IPS-15b (cell line): ENCODE data around the gene TEC.

Experiments used
- H3K27me3 ChIP-seq: one replicate; pipeline ENCODE4 v1.6.1; 2013; ENCODE audit warnings: low read length; ENCODE audit not compliant: control insufficient read depth, insufficient read depth
- H3K36me3 ChIP-seq: one replicate; pipeline ENCODE4 v1.6.1; 2013; ENCODE audit warnings: low read length; ENCODE audit not compliant: control insufficient read depth, insufficient read depth
- H3K4me1 ChIP-seq: one replicate; pipeline ENCODE4 v1.6.1; 2013; ENCODE audit warnings: mild to moderate bottlenecking, low read length; ENCODE audit not compliant: control insufficient read depth, insufficient read depth
- H3K4me3 ChIP-seq: one replicate; pipeline ENCODE4 v1.5.1; 2013; ENCODE audit warnings: low read depth, low read length
- H3K9ac ChIP-seq: one replicate; pipeline ENCODE4 v1.6.1; 2013; ENCODE audit warnings: low read depth, mild to moderate bottlenecking, low read length
- H3K9me3 ChIP-seq: one replicate; pipeline ENCODE4 v1.6.1; 2013; ENCODE audit warnings: mild to moderate bottlenecking, low read length; ENCODE audit not compliant: control insufficient read depth, insufficient read depth

Gene TEC

DNA sequence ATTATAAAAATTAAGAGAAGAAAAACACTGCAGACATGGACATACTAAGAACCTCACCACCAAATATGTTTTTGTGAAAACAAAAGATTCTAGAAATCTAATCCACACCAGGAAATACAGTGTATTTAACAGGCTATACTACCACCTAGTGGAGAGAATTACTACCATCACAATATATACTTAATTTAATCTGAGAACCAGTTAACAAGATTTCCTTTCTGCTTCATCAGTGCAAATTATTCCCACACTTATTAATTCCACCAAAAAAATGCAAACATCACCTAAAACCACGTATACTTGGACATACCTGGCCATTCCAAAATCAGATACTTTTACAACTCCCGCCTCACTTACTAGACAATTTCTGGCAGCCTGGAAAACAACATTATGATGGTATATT, 128.6 kb downstream of the TEC start:
- no peaks in the 10 kb centered on the region for H3K36me3 ChIP-seq

DNA sequence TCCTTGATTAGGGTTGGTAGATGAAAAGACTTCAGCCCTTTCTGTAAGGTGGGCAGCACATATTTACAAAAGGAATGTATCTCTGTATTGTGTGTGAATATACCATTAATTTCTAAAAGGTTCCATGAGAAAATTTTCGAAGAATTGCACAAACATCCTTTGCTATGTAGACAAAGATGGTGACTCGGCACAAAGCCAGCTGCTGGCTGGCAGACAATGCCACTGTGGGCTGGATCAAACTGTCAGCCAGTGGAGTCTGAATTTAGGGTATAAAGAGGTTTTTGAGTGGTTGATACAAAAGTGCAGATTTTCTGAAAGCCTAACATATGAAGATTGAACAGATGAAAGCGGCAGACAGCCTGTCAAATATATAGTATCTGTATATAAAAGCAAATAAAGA, 129.9 kb downstream of the TEC start:
- H3K9ac ChIP-seq = no peak overlapping the region
- no peaks in the 10 kb centered on the region for H3K36me3 ChIP-seq
- H3K4me1 ChIP-seq = no peaks in the 10 kb centered on the region
- H3K27me3 ChIP-seq = no peaks in the 10 kb centered on the region
- H3K9me3 ChIP-seq = no peaks in the 10 kb centered on the region
- no peak overlapping the region for H3K4me3 ChIP-seq

More for the DNA sequence above, 128.6 kb downstream of the TEC start:
- Histone ChIP-seq H3K27me3 (no peaks in the 10 kb centered on the region), H3K9ac (no peak overlapping the region), H3K9me3 (no peaks in the 10 kb centered on the region), H3K4me1 (no peaks in the 10 kb centered on the region), H3K4me3 (no peak overlapping the region)

DNA sequence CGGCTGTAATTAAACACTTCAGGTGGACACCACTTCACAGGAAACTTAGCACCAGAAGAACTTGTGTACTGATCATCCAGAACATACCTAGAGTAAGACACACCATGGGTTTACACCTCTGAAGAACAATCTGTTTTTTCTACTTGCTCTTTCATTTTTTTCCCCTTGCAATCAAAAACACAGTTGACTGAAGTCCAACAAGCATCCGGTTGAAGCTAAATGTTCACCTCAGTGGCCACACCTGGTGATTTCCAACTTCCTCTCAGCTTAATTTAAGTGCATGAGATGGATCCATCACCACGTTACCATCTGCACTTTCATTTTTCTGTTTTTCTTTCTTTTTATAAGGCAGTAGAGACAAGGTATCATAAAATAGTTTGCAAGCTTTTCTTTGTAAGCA, 130.7 kb downstream of the TEC start:
- Histone ChIP-seq H3K36me3 (no peaks in the 10 kb centered on the region), H3K4me3 (no peak overlapping the region), H3K27me3 (no peaks in the 10 kb centered on the region), H3K9ac (no peak overlapping the region), H3K9me3 (no peaks in the 10 kb centered on the region), H3K4me1 (no peaks in the 10 kb centered on the region)

DNA sequence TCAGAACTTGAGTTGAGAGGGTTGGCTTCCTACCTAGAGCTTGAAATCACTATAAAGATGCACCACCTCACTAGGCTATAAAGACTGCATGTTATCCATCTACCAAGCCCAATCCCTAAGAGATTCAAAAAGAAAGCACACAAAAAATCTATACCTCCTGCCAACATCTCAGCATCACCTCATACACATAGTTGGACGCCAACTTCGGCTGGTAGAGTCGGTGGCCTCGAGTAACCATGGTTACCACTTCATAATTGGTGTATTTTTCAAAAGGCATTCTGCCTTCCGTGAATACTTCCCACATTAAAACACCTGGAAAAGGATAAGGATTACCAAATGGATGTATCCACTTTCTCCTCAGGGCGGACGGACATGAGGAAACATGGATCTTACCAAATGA, 131.1 kb downstream of the TEC start:
- no peaks in the 10 kb centered on the region for H3K4me1 ChIP-seq
- no peak overlapping the region for H3K9ac ChIP-seq
- no peaks in the 10 kb centered on the region for H3K9me3 ChIP-seq
- no peaks in the 10 kb centered on the region for H3K36me3 ChIP-seq
- H3K4me3 ChIP-seq = no peak overlapping the region
- H3K27me3 ChIP-seq = no peaks in the 10 kb centered on the region

DNA sequence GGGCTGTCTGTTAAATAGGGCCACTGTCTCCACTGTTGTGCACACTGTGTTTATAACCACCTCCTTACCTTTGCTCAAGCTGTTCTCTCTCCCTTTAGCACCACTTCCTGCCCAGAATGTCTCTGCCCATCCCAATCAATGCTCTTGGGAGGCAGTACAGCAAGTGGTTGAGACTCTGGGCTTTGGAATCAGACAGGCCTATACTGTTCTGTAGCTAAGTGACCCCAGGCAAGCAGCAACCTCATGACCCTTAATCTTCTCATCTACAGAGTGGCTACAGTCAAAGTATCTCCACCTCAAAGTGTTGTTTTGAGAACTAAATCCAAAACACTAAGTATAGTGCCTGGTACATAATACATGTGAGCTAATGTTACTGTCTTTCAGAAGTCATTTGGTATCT, 131.8 kb downstream of the TEC start:
- H3K4me1 ChIP-seq = no peaks in the 10 kb centered on the region
- no peaks in the 10 kb centered on the region for H3K9me3 ChIP-seq
- no peaks in the 10 kb centered on the region for H3K27me3 ChIP-seq
- H3K36me3 ChIP-seq = no peaks in the 10 kb centered on the region
- H3K4me3 ChIP-seq = no peak overlapping the region
- H3K9ac ChIP-seq = no peak overlapping the region

DNA sequence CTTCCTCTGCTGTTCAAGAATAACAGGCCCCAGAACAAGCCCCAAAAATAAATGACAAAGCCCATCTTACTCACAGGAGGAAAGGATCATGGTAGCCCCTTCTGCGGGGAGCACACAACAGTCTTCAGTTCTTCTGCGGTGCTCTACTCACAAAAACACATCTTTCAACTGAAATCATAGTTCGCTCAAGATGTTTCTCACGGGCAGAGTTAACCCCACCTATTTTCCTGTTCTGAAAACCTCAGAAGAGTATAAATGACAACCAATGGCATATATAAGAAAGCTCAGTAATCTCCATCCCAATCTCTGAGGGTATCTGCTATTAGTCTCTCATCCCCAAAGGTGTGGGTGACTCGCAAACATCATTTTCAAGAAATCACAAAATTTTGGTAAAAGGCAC, 135.6 kb downstream of the TEC start, which contains the start of gene TXK:
TSS of gene TXK (minus strand) at position 170 of the 400 bp plus-strand sequence. CDS start at position 90, 80 bp downstream.
- no peak within 1 kb of the TSS for H3K4me3 ChIP-seq
- H3K9ac ChIP-seq = no peak within 1 kb of the TSS
- H3K36me3 ChIP-seq = no peaks in the 10 kb centered on the region
- H3K27me3 ChIP-seq = no peaks in the 10 kb centered on the region
- peaks cover 3% of the 10 kb centered on the region for H3K4me1 ChIP-seq
- no peaks in the 10 kb centered on the region for H3K9me3 ChIP-seq

DNA sequence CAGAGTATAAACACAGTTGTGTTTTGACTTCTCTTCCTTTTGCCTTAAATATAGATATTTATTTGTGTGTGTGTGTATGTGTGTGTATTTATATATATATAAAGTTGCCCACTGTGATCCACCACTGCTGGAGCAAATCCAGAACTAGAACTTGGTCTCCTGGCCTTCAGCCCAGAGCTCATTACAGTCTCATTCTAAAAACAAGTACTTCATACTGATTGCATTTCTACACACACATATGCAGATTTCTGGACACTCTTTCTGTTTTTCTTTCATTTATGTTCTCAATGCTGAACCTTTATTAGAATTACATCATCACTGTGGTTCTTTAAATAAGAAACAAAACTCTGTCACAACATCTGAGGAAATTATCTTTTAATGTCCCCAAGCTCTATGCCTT, 136.0 kb downstream of the TEC start:
- Histone ChIP-seq H3K36me3 (no peaks in the 10 kb centered on the region), H3K9ac (no peak overlapping the region), H3K9me3 (no peaks in the 10 kb centered on the region), H3K27me3 (no peaks in the 10 kb centered on the region), H3K4me3 (no peak overlapping the region), H3K4me1 (peaks cover 3% of the 10 kb centered on the region)

DNA sequence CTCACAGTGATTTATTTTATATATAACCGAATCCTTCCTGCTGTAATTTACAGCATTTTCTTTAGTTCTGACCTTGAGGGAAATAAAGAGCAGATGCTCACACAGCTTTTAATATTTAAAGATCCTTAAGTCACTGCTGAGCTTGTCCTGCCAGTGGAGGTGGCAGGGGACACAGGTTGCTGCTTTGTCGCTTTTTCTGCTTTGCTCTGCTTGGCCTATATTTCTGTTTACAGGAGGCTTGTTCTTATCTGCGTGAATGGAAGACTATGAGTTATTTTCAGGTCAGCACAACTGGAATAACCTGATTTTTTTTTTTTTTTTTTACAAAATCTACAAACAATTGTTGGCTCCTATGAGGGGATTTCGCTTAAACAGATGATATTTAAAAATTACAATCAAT, 137.9 kb downstream of the TEC start:
- Histone ChIP-seq H3K27me3 (no peaks in the 10 kb centered on the region), H3K36me3 (no peaks in the 10 kb centered on the region), H3K9me3 (no peaks in the 10 kb centered on the region), H3K4me1 (peaks cover 11% of the 10 kb centered on the region), H3K9ac (no peak overlapping the region), H3K4me3 (no peak overlapping the region)

DNA sequence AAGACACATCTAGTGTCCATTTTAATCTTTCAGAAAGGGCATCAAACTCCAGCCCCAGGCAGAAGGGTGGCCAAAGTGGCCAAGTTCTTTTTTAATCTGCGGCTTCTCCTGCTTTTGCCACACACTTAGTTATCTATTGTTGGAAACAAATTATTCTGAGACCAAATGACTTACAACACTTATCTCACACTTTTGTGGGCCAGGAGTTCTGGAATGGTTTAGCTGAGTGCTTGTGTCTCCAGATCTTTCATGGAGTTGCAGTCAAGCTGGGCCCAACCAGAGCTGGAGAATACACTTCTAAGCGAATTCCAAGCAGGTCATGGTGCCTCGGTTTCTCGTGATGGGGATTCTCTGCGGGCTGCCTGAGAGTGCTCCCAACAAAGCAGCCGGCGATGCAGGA, 139.5 kb downstream of the TEC start:
- Histone ChIP-seq H3K4me1 (peaks cover 11% of the 10 kb centered on the region), H3K27me3 (no peaks in the 10 kb centered on the region), H3K9me3 (no peaks in the 10 kb centered on the region), H3K9ac (no peak overlapping the region), H3K36me3 (no peaks in the 10 kb centered on the region), H3K4me3 (no peak overlapping the region)

DNA sequence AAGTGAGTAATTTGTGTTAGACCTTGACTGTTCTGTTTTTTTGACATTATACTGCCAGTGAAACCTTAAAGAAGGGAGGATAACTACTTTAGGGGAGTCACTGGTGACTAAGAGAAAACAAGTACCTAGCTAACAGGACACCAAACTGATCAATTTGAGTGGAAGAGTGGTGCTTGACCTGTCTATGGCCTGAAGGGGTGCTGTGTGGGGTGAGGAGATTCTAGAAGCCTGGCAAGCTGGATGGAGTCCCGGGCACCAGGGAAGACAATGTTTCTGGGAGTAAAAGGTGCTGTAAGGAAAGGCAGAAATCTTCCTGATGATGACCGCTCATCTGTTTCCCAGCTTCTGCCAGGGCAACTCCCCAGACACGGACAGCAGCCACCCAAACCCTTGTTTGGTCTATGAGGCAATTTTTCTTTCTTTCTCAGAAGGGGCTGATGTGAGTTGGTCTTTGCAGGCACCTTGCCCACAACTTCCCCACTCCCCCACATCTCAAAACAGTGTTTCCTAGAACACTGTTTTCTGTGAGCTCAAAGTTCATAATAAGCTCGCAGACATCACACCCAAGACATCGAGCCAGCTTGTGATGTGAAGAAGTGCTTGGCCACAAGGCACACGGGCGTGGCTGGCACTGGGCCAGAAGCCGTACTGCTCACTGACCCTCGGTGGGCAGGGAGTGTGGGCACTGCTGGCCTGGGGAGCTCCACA, 140.2 kb downstream of the TEC start:
- no peaks in the 10 kb centered on the region for H3K9me3 ChIP-seq
- no peak overlapping the region for H3K9ac ChIP-seq
- H3K4me3 ChIP-seq = no peak overlapping the region
- peaks cover 11% of the 10 kb centered on the region for H3K4me1 ChIP-seq
- H3K27me3 ChIP-seq = no peaks in the 10 kb centered on the region
- H3K36me3 ChIP-seq = no peaks in the 10 kb centered on the region

DNA sequence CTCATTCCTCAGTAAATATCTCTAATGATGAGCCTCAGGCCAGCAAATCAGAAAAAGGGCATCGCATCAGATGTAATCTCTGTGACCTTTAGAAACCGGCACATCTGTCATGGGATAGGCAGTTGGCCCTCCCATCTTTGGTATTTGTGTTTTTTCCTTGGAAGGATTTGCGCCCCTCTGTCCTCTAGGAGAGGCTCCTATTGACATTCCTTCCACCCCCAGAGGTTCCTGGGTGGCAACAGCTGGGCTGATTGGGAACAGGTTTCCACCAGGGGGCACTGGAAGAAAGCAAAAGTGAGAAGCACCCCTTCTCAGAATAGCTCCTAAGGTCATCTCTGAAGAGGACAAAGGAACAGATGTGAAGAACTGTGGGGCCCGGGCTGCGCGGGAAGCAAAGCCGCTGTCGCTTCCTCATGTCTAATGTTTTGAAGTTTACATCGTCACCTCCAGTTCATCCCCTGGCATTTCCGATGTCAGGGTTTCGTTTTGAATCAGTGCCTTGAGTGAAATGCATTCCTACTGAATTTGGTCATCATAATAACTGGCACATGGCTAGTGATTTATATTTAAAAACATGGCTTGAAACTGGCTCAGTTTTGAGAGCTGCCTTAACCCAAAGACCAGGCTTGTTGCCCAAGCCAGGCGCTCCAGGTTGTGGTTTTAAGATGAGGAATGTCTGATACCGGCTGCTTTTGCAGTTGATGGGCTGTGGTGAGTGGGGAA, 141.8 kb downstream of the TEC start:
- Histone ChIP-seq H3K4me1 (peaks cover 11% of the 10 kb centered on the region), H3K4me3 (peak overlapping the region; percentile 30)

DNA sequence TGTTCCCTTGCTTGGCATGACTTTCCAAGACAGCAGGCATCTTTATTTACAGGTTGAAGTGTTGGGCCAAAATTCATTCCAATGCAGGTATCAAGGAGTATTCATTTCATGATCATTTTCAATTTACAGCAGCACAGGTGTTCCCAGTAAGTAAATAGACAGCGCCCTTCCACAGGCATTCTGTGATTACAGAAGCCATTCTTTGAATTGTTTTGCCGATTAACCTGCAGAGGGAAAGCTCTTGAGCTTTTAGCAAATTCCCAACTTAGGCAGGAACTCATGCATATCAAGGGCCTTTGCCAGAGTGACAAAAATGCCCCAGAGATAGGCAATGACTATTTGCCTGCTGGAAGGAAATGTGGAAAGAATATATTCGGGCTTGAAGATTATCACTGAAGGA, 142.4 kb downstream of the TEC start:
- Histone ChIP-seq H3K36me3 (no peaks in the 10 kb centered on the region), H3K9ac (no peak overlapping the region), H3K27me3 (no peaks in the 10 kb centered on the region), H3K9me3 (no peaks in the 10 kb centered on the region), H3K4me1 (peaks cover 11% of the 10 kb centered on the region), H3K4me3 (peak overlapping the region; percentile 30)

More for the DNA sequence above, 141.8 kb downstream of the TEC start:
- Histone ChIP-seq H3K9me3 (no peaks in the 10 kb centered on the region), H3K9ac (no peak overlapping the region), H3K27me3 (no peaks in the 10 kb centered on the region), H3K36me3 (no peaks in the 10 kb centered on the region)
